Trophoblast cell (in vitro differentiated cells and primary cell): ENCODE data around the gene LSM12. TPM values are rescaled to one million over a fixed set of nuclear protein-coding genes. Genes with fewer than 3 reads are reported as not detected.
A peak's percentile ranks its signal among the peaks of the same experiment; 100 is the strongest.

Experiments used
- DNase-seq, 2 donors: peaks; one replicate each; pipeline ENCODE4 v3.0.0-alpha.2; 2016
- H2AFZ ChIP-seq: 2 replicates; pipeline ENCODE4 v1.6.1; 2013; ENCODE audit warnings: low read length, moderate library complexity, mild to moderate bottlenecking; ENCODE audit not compliant: insufficient read depth, poor library complexity
- H2AK5ac ChIP-seq: 2 replicates; pipeline ENCODE4 v1.6.1; 2013; ENCODE audit warnings: mild to moderate bottlenecking, low read length
- H2BK120ac ChIP-seq: 2 replicates; pipeline ENCODE4 v1.6.1; 2013; ENCODE audit warnings: low read length, mild to moderate bottlenecking, moderate library complexity; ENCODE audit not compliant: insufficient read depth, poor library complexity
- H2BK12ac ChIP-seq: 2 replicates; pipeline ENCODE4 v1.6.1; 2013; ENCODE audit warnings: mild to moderate bottlenecking, low read length, moderate library complexity
- H2BK5ac ChIP-seq: 2 replicates; pipeline ENCODE4 v1.6.1; 2013; ENCODE audit warnings: low read length, low read depth, moderate library complexity, mild to moderate bottlenecking; ENCODE audit not compliant: poor library complexity
- H3K14ac ChIP-seq: 2 replicates; pipeline ENCODE4 v1.6.1; 2013; ENCODE audit warnings: mild to moderate bottlenecking, low read length
- H3K18ac ChIP-seq: 2 replicates; pipeline ENCODE4 v1.6.1; 2013; ENCODE audit warnings: mild to moderate bottlenecking, low read length
- H3K23ac ChIP-seq: 2 replicates; pipeline ENCODE4 v1.6.1; 2013; ENCODE audit warnings: low read length
- H3K27ac ChIP-seq: 2 replicates; pipeline ENCODE4 v1.5.1; 2013; ENCODE audit warnings: low read depth, mild to moderate bottlenecking, inconsistent platforms, low read length, moderate library complexity
- H3K27me3 ChIP-seq: 2 replicates; pipeline ENCODE4 v1.6.1; 2013; ENCODE audit warnings: inconsistent platforms, mild to moderate bottlenecking, low read length, moderate library complexity; ENCODE audit not compliant: insufficient read depth
- H3K36me3 ChIP-seq, 2 experiments: 1 replicate in 1 of 2; 2 replicates in 1 of 2; pipeline ENCODE4 v1.6.1; 2013; ENCODE audit warnings: low read length in 2 of 2, mild to moderate bottlenecking in 2 of 2, moderate library complexity in 1 of 2; ENCODE audit not compliant: insufficient read depth in 2 of 2, control insufficient read depth in 1 of 2
- H3K4ac ChIP-seq: 2 replicates; pipeline ENCODE4 v1.6.1; 2013; ENCODE audit warnings: low read depth, mild to moderate bottlenecking, low read length, moderate library complexity
- H3K4me1 ChIP-seq, 2 experiments: 1 replicate in 1 of 2; 2 replicates in 1 of 2; pipeline ENCODE4 v1.6.1; 2013; ENCODE audit warnings: low read length in 2 of 2, mild to moderate bottlenecking in 2 of 2, moderate library complexity in 1 of 2; ENCODE audit not compliant: insufficient read depth in 2 of 2, control insufficient read depth in 1 of 2
- H3K4me2 ChIP-seq: 2 replicates; pipeline ENCODE4 v1.6.1; 2013; ENCODE audit warnings: inconsistent platforms, mild to moderate bottlenecking, low read length, moderate library complexity
- H3K4me3 ChIP-seq: 2 replicates; pipeline ENCODE4 v1.5.1; 2013; ENCODE audit warnings: mild to moderate bottlenecking, low read depth, low read length, inconsistent platforms
- H3K79me1 ChIP-seq: one replicate; pipeline ENCODE4 v1.6.1; 2013; ENCODE audit warnings: low read length
- H3K79me2 ChIP-seq: 2 replicates; pipeline ENCODE4 v1.6.1; 2013; ENCODE audit warnings: low read length, mild to moderate bottlenecking; ENCODE audit not compliant: control insufficient read depth, insufficient read depth, poor library complexity
- H3K9ac ChIP-seq: 2 replicates; pipeline ENCODE4 v1.6.1; 2013; ENCODE audit warnings: mild to moderate bottlenecking, low read length
- H3K9me3 ChIP-seq: 2 replicates; pipeline ENCODE4 v1.6.1; 2013; ENCODE audit warnings: low read depth, mild to moderate bottlenecking, control low read depth, inconsistent platforms, low read length; ENCODE audit not compliant: insufficient read depth
- H4K12ac ChIP-seq: 2 replicates; pipeline ENCODE4 v1.6.1; 2013; ENCODE audit warnings: low read depth, mild to moderate bottlenecking, low read length, moderate library complexity
- H4K8ac ChIP-seq: 2 replicates; pipeline ENCODE4 v1.6.1; 2013; ENCODE audit warnings: low read depth, mild to moderate bottlenecking, low read length, moderate library complexity
- H4K91ac ChIP-seq: one replicate; pipeline ENCODE4 v1.6.1; 2013; ENCODE audit warnings: low read depth, mild to moderate bottlenecking, low read length, moderate library complexity
- WGBS: extraction: QIAGEN DNeasy Blood & Tissue Kit; methylation state at CpG from one replicate; pipeline ENCODE4 v1.1.7; 2013; ENCODE audit warnings: missing lambda C conversion rate; ENCODE audit not compliant: insufficient read length, insufficient coverage; ENCODE audit errors: extremely low coverage; 5-methylcytosine and 5-hydroxymethylcytosine counted together
- polyA plus RNA-seq: library from polyadenylated mRNA; stranded (reverse); fragments of 200-250 nt; gene quantifications from 2 replicates; pipeline ENCODE4 v1.2.3, GENCODE V29; 2013

Gene LSM12
- 86.9 and 92.3 TPM in 2 replicates for polyA plus RNA-seq

DNA sequence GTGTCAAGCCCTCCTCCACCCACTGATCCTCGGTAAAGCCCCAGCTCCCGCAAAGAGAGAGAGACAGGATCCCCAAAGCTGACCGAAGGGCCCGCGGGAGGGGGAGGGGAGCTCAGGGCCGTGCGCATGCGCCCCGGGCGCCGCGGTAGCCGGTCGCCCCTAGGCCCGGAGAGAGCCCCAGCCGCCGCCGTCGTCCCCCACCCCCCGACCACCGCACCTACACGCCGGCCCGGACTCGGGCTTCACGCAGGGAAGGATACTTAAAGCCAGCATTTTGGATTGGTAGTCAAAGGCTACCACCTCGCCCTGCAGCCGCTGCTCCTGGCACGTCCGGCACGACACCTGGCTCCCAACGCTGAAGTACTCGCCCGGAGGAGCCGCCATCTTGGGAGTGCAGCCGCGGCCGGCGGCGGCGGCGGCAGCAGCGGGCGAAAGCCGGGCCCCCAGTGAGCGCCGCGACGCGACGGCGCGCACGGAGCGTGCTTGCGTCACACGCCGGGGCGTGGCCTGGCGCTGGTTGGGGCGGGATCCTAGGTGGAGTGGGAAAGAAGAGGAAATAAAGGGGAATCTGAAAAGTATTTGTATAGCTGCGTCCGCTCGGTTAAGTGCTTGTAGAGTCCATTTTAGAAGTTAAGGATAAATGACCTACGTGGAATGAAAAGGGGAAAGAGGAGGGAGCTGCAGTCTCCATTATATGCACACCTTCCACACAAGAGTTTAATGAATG is at the start of gene LSM12:
Gene LSM12 (minus strand): TSS at position 468 of the 727 bp plus-strand sequence. CDS start 84 bp downstream, at position 384.
- Histone ChIP-seq H4K12ac (peak within 1 kb of the TSS; percentile 80), H2BK120ac (peak within 1 kb of the TSS; percentile 39), H3K79me1 (peaks cover 13% of the 10 kb centered on the region), H2BK5ac (peak within 1 kb of the TSS; percentile 87), H3K4ac (peak within 1 kb of the TSS; percentile 98), H3K23ac (no peak within 1 kb of the TSS), H3K27ac (peak within 1 kb of the TSS; percentile 93), H3K79me2 (peaks cover 22% of the 10 kb centered on the region), H2AFZ (peak within 1 kb of the TSS; percentile 15), H2AK5ac (peak within 1 kb of the TSS; percentile 44), H3K4me2 (peak within 1 kb of the TSS; percentile 81), H3K4me3 (peak within 1 kb of the TSS; percentile 91), H3K36me3 (peaks cover 7 to 13% of the 10 kb centered on the region in 2 experiments), H3K27me3 (no peaks in the 10 kb centered on the region), H3K9ac (peak within 1 kb of the TSS; percentile 93), H3K14ac (peak within 1 kb of the TSS; percentile 80), H4K8ac (peak within 1 kb of the TSS; percentile 85), H3K4me1 (peaks cover 0 to 1% of the 10 kb centered on the region in 2 experiments), H4K91ac (peak within 1 kb of the TSS; percentile 79), H3K9me3 (no peaks in the 10 kb centered on the region), H3K18ac (peak within 1 kb of the TSS; percentile 71), H2BK12ac (no peak within 1 kb of the TSS)
- DNase-seq, result peak; percentile 86 to 96
- no CpG with 5 or more reads among the region's 65 CpGs for WGBS

DNA sequence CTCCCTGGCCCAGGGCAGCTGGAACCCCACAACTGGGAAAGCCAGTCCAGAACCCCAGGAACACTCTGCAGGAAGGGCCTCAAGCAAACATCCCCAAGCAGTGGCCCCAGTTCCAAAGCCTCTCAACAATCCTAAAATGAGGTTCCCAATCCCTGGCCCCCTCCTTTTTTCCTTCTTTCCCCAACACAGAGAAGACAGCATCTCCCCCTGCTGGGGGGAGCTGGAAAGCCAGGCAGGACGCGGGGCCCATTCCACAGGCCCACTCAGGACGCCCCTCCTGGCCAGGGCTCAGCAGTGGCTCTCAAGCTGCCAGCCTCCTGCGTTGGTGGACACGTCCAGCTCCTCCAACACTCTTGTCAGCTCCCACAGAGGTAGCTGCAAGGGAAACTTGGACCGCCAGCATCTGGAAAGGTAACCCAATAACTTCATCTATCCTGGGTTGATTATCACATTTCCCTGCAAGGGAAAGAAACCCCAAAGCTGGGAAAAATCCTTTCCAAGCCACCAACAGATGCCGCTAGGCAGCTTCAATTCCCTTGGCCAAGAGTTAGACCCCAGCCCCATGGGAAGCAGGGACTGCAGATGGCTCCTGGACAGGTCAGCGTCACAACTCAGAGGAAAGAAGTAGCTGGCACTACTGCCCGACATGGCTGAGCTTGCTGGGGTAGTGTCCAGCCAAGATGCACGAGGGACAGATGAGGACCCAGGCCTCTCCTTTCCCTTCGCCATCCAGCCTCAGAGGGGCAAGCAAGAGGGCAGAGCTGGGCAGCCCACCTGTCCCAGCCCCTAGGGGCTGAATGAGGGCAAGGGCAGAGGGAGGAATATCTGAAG is 49.3 kb upstream of the LSM12 start:
- Histone ChIP-seq H3K36me3 (peaks cover 0 to 3% of the 10 kb centered on the region in 2 experiments), H3K27me3 (no peaks in the 10 kb centered on the region), H3K4me2 (no peak overlapping the region), H3K27ac (no peak overlapping the region), H2BK120ac (no peak overlapping the region), H3K9ac (no peak overlapping the region), H2AFZ (no peak overlapping the region), H3K79me1 (peaks cover 2% of the 10 kb centered on the region), H3K79me2 (peaks cover under 1% of the 10 kb centered on the region), H4K8ac (no peak overlapping the region), H3K23ac (no peak overlapping the region), H2AK5ac (no peak overlapping the region), H3K4me1 (peaks cover 9 to 19% of the 10 kb centered on the region in 2 experiments), H3K9me3 (no peaks in the 10 kb centered on the region), H4K91ac (no peak overlapping the region), H3K4me3 (no peak overlapping the region), H2BK5ac (no peak overlapping the region), H2BK12ac (no peak overlapping the region), H3K18ac (peak overlapping the region; percentile 12), H4K12ac (no peak overlapping the region), H3K4ac (no peak overlapping the region), H3K14ac (no peak overlapping the region)
- WGBS, result no CpG with 5 or more reads among the region's 11 CpGs
- peak in 1 of 2 donors; percentile 44 for DNase-seq

DNA sequence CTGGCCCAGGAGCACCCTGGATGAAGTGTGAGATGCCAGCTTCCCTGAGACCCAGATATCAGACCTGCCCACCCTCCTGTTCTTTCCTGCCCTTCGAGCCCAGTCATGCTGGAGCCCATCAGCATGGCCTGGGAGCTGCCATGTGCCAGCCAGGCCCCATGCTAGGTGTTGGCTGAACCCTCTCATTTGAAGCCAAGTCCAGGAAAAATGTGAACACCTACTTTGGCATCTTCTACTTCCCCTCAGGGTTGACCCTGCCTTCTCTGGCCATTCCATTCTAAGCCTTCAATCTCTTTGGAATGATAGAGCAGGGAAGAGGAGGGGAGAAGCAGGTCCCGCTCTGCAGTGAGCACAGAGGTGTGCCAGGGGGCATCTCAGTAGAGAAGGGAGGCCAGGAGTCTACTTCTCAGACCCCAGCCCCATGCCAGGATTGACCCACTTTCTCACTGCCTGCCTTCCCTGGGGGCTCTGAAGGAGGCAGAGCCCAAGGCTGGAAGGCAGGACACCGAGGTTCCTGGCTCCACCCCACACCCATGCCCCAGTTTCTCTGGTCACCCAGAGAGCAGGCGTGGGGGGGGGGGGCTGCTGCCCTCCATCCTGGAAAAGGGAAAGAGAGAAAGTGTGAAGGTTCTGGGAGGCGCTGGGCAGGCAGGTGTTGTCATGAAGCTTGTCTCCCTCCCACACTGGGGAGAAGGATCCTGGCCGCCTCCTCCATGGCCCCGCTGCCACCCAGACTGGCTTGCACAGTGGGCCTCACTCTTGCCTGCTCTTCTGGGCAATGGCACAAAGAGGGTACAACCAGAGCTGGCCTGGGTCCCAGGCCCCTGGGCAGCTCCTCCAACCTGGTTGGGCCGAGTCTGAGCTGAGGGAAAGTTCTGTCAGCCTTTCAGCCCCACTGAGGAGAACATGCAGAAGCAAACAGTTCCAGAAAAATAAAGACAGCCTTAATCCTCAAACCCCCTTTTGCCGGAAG is 47.7 kb upstream of the LSM12 start:
- Histone ChIP-seq H3K4me3 (no peak overlapping the region), H3K4me2 (no peak overlapping the region), H3K18ac (no peak overlapping the region), H2BK120ac (no peak overlapping the region), H2AFZ (no peak overlapping the region), H3K23ac (no peak overlapping the region), H4K91ac (no peak overlapping the region), H4K8ac (no peak overlapping the region), H2BK5ac (no peak overlapping the region), H3K79me2 (peaks cover 2% of the 10 kb centered on the region), H3K9ac (no peak overlapping the region), H2AK5ac (no peak overlapping the region), H3K79me1 (peaks cover 9% of the 10 kb centered on the region), H3K27ac (no peak overlapping the region), H3K9me3 (no peaks in the 10 kb centered on the region), H3K14ac (no peak overlapping the region), H3K27me3 (no peaks in the 10 kb centered on the region), H3K36me3 (peaks cover 0 to 7% of the 10 kb centered on the region in 2 experiments), H3K4ac (no peak overlapping the region), H3K4me1 (peaks cover 13 to 22% of the 10 kb centered on the region in 2 experiments), H2BK12ac (no peak overlapping the region), H4K12ac (no peak overlapping the region)
- peak; percentile 30 to 67 for DNase-seq
- no CpG with 5 or more reads among the region's 9 CpGs for WGBS

GRCh38 chr17:44113382-44113781 is 46.9 kb upstream of the LSM12 start:
- Histone ChIP-seq H3K4me1 (peaks cover 18 to 25% of the 10 kb centered on the region in 2 experiments), H3K4ac (no peak overlapping the region), H3K14ac (no peak overlapping the region), H2AFZ (no peak overlapping the region), H4K8ac (no peak overlapping the region), H3K9me3 (no peaks in the 10 kb centered on the region), H3K4me3 (no peak overlapping the region), H3K79me2 (peaks cover 2% of the 10 kb centered on the region), H2BK120ac (no peak overlapping the region), H2BK12ac (no peak overlapping the region), H4K91ac (no peak overlapping the region), H3K79me1 (peaks cover 13% of the 10 kb centered on the region), H3K9ac (no peak overlapping the region), H3K27ac (no peak overlapping the region), H3K18ac (no peak overlapping the region), H3K36me3 (peaks cover 0 to 7% of the 10 kb centered on the region in 2 experiments), H3K4me2 (no peak overlapping the region), H3K23ac (no peak overlapping the region), H4K12ac (no peak overlapping the region), H2BK5ac (no peak overlapping the region), H2AK5ac (no peak overlapping the region), H3K27me3 (no peaks in the 10 kb centered on the region)
- WGBS, result no CpG with 5 or more reads among the region's 1 CpG
- no peak for DNase-seq
